GM18508 (cell line): ENCODE results near the gene ARHGAP40.

ENCODE experiments used
- ATAC-seq: cut with Tn5 transposase; IDR thresholded peaks from one replicate; pipeline ENCODE4 v1.9.1; 2021; ENCODE audit warnings: moderate number of reproducible peaks; ENCODE audit not compliant: insufficient read depth, unreplicated experiment

ARHGAP40 gene

GRCh38 chr20:38645980-38646858 lies 44.6 kb downstream of the ARHGAP40 start:
- no peak for ATAC-seq

GRCh38 chr20:38649275-38649891 lies 47.8 kb downstream of the ARHGAP40 start:
- ATAC-seq = no peak

DNA sequence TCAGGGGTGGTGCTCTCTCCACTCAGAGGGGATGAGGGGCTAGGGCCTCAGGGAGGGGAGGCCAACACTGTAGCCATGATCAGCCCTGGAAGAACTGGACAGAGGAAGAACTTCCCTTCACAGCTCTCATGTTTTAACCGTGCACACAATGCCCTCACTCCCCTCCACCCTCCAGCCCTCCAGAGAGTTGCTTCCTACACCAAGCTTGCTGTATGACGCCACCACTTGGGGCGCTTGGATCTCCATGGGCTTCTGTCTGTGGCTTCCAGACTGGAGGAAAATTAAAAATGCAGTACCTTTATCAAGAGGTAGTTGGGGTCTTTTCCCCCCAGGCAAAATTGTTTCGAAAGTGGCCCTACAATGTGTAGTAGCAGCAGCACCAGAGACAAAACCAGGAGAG lies 48.4 kb downstream of the ARHGAP40 start:
- no peak for ATAC-seq

GRCh38 chr20:38651154-38651553 lies 49.5 kb downstream of the ARHGAP40 start:
- no peak for ATAC-seq

- no peak for ATAC-seq
These were observed 50.0 kb downstream of the ARHGAP40 start for GRCh38 chr20:38651562-38651961.

GRCh38 chr20:38652995-38653394 lies 51.4 kb downstream of the ARHGAP40 start:
- ATAC-seq = no peak

DNA sequence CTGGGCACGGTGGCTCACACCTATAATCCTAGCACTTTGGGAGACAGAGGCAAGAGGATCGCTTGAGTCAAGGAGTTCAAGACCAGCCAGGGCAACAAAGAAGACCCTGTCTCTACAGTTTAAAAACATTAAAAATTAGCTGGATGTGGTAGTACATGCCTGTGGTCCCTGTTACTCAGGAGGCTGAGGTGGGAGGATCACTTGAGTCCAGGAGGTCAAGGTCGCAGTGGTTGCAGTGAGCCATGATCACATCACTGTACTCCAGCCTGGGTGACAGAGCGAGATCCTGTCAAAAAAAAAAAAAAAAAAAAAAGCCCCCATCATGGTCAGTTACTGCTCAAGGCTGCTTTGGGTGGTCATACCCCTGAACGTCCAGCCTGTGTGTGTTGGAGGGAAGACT lies 55.8 kb downstream of the ARHGAP40 start:
- no peak for ATAC-seq

DNA sequence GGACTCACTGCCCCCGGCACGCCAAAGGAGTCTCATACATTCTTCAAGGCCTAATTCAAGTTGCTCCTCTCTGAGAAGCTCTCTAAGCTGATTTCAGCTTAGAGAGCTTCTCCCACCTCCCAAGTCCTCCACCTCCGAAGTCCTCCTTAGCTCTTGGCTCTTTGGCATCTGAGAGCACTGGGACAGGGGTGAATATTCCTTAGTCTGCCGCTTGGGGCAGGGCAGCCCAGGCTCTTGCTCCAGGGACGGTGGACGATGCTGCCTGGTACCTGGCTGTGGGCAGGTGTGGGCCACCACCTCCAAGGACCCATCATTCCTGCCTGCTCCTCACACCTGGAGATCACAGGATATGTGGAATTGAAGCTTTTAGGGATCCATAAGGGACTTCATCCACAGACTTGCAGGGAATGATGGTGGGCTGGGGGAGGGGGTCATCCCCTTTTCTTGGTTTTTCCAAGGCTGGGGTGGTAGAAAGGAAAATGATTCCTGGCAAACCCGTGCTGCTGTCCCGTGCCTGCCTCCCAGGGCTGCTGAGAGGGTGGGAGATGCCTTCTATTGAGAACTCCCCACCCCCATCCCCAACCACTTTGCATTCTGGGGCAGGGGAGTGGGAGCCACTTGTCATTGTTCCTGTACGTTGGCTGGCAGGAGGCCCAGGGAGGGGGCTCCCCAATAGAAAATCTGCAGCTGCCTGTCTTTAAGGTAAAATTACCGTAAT lies 57.4 kb downstream of the ARHGAP40 start:
- ATAC-seq = no peak

GRCh38 chr20:38659597-38659880 lies 57.9 kb downstream of the ARHGAP40 start:
- no peak for ATAC-seq

GRCh38 chr20:38660429-38660828 lies 58.8 kb downstream of the ARHGAP40 start:
- ATAC-seq = no peak

- no peak for ATAC-seq
These were observed 62.1 kb downstream of the ARHGAP40 start for GRCh38 chr20:38663660-38664059.

GRCh38 chr20:38664284-38664683 lies 62.7 kb downstream of the ARHGAP40 start:
- ATAC-seq = no peak

- no peak for ATAC-seq
These were observed 63.5 kb downstream of the ARHGAP40 start for GRCh38 chr20:38665094-38665493.

- no peak for ATAC-seq
These were observed 64.1 kb downstream of the ARHGAP40 start for GRCh38 chr20:38665506-38666285.

- no peak for ATAC-seq
These were observed 65.9 kb downstream of the ARHGAP40 start for GRCh38 chr20:38667417-38667956.

- no peak for ATAC-seq
These were observed 68.1 kb downstream of the ARHGAP40 start for GRCh38 chr20:38669688-38670087.

DNA sequence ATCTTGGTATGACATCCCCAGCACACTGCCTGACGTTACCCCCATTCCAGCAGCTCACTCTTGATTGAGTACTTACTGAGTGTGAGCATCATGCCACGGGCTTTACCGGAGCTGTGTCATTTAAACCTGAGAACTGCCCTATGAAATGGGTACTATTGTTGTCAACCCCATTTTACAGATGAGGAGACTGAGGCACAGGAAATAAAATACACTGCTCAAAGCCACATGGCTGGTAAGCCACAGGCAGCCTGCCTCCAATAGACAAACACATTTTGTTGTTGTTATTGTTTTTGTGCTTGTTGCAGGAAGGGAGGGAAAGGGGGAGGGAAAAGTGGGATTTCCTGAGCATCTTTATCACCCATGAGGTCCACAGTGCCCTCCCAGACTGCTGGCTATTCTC lies 69.2 kb downstream of the ARHGAP40 start:
- ATAC-seq = no peak

DNA sequence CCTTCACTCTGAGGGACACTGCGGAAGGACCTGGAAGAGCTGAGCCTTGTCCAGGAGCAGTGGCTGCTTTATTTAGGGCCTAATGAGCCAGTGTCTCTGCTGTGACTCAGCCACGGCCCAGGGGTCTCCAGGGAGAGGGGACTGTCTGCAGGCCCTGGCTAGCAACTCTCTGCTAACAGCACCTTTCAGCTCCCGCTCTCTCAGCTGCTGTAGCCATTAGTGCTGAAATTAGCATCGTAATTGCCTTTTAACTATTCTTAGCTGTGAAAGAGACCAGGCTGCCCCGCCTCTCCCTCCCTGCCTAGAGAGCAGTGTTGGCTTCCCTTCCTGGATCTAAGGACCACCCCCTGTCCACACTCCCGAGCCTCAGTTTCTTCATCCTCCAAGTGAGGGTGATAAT lies 69.6 kb downstream of the ARHGAP40 start:
- no peak for ATAC-seq

DNA sequence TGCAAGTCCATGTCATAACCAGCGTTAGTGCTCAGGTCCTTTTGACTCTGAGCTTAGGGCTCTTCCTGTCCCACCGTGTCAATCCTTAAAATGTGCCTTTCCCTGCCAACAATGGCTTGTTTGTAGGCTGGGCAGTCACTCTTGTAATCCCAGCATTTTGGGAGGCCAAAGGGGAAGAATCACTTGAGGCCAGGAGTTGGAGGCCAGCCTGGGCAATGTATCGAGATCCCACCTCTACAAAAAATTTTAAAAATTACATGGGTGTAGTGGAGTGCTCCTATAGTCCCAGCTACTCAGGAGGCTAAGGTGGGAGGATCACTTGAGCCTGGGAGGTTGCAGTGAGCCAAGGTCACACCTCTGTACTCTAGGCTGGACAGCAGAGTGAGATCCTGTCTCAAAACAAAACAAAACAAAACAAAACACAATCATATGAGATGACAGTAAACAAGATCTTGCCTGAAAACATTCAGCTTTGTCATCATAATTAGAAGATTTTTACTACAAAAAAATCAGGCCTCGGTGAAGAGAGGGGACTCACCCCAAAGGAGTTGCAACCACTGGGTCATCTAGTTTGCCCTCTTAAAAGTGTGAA lies 70.2 kb downstream of the ARHGAP40 start:
- no peak for ATAC-seq

DNA sequence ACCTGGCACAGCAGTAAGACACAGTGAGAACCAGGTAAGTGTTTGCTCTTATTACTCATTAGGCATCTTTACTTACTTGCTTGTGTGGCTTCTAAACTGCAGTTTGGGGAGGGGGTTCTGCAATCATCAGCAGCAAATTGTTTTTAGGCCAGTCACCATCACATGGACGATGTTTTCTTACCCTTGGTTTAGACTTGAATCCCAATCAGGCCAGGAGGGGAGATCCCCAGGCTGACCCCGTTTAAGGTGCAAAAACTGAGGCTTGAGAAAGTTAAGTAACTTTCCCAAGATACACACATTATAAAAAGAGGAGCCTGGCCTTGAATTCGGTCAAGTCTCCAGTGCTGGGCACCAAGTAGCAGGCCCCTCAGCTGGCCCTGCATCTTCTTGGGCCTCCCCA lies 70.9 kb downstream of the ARHGAP40 start:
- ATAC-seq = no peak
